Measurements from ENCODE around the gene PTK6.
"Not testable (repeated sequence)": the region's sequence is repeated elsewhere in the genome, so short reads cannot be mapped to it uniquely, and the experiment has no call there.

Gene PTK6

DNA sequence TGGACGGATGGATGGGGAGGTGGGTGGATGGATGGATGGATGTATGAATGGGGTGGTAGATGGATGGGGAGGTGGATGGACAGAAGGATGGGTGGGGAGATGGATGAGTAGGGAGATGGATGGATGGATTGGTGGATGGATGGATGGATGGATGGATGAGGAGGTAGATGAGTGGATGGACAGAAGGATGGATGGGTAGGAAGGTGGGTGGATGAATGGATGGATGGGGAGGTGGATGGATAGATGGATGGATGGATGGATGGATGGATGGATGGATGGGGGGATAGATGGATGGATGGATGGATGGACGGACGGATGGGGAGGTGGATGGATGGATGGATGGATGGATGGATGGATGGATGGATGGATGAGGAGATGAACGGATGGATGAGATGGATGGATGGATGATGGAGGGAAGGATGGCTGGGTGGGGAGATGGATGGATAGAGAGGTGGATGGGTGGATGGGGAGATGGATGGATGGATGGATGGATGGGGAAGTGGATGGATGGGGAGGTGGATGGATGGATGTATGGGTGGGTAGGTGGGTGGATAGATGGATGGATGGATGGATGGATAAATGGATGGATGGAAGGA, 45.4 kb downstream of the PTK6 start:
- DNase-seq = no peak

DNA sequence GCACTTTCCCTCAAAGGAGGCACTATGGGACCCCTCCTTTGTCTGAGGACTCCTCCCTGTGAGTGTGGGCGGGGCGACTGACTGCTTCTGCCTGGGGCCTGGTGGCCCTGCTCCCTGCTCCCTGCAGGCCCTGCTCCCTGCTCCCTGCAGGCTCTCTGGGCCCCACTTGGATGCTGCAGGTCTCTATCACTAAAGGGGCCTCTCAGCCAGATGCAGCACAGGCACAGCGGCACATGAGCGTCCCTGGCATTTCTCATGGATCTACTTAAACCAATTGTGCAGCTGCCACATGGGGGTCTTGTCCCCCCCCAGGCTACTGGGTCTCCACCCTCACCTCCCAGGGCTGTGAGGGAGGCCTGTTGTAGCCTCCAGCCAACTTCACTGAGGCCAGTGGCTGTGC, 46.1 kb downstream of the PTK6 start:
- no peak for DNase-seq

GRCh38 chr20:63490416-63490815, 46.8 kb downstream of the PTK6 start:
- DNase-seq = no peak

- no peak for DNase-seq
Measured at GRCh38 chr20:63488315-63489251, 48.6 kb downstream of the PTK6 start.

DNA sequence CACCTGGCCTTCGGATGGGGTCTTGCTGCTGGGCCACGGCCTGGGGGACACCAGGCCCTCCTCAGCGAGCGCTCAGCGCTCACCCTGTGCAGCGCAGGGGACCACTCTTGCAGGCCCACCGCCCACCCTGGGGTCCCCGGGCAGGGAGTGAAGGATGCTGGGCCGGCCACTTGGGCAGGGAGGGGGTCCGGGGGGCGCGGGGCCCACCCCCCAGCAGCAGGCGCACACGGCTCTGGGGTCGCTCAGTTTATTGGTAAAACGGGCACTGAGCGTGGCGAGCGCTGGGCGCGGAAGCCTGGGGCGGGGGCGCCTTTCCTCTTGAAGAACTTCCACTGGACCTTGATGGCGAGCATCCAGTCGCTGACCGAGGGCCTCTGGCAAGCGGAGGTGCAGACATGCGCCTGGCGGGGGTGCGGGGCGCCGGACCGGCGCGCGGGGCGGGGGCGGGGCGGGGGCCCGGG, 49.4 kb downstream of the PTK6 start:
- no peak for DNase-seq

GRCh38 chr20:63487116-63487764, 49.9 kb downstream of the PTK6 start:
- DNase-seq = no peak

GRCh38 chr20:63486300-63486855, 50.8 kb downstream of the PTK6 start:
- no peak for DNase-seq

GRCh38 chr20:63484651-63485403, 52.3 kb downstream of the PTK6 start:
- no peak for DNase-seq

GRCh38 chr20:63484236-63484635, 52.9 kb downstream of the PTK6 start:
- DNase-seq = no peak

- no peak for DNase-seq
Measured at GRCh38 chr20:63483834-63484233, 53.3 kb downstream of the PTK6 start.

DNA sequence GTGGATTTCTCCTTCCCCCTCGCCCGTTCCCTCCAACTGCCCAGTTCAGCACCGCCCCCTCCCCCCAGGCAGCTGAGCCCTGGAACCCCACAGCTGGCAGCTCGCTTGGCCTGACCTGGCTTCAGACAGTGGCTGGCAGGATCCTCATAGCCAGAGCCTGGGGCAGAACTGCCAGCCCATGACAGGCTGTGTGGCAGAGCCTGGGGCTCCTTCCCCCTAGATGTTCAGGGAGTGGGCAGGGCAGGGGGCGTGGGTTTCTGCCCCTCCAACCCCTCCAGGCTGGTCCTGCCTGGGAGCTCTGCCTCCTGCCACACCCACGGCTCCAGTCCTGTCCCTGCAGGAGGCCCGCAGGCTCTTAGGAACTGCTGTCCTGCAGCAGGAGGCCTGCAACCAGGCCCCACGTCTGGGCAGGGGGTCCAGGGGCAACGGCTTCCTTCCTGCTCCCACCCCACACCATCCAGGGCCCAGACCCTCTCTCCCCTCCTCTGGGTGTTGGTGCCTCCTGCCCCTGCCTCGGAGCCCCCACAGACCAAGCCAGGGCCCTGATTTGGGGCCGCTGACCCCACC, 55.1 kb downstream of the PTK6 start:
- DNase-seq = no peak

- no peak for DNase-seq
Measured at GRCh38 chr20:63481503-63481902, 55.7 kb downstream of the PTK6 start.

DNA sequence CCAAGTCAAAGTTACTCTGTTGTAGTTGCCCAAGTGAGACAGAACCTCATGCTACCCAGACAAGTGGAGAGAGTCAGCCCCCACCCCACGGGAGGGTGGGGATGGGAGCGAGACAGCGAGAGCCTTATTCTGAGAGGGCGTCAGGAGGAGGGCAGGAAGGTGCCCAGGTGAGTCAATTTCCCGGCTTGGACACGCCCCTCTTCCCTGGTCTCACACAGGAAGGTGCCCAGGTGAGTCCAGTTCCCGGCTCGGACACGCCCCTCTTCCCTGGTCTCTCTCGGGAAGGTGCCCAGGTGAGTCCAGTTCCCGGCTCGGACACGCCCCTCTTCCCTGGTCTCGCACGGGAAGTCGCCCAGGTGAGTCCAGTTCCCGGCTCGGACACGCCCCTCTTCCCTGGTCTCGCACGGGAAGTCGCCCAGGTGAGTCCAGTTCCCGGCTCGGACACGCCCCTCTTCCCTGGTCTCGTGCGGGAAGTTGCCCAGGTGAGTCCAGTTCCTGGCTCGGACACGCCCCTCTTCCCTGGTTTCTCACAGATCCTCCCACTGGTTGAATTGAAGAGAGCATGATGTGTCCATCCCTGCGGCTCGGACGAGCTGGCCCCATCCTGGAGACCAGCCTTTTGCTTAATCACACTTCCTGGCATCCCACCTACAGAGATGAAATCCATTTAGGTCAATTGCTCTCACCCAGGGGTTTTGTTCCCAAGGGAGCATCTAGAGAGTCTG, 57.3 kb downstream of the PTK6 start:
- not testable (repeated sequence) for DNase-seq

- no peak for DNase-seq
Measured at GRCh38 chr20:63478346-63479302, 58.6 kb downstream of the PTK6 start.

Data from NCI-H345 (cell line).